SU-DHL-6 (cell line): ENCODE measurements around the gene TALDO1.

Experiments used
- CTCF ChIP-seq: fragments of 200-600 bp; sonication (generic); IDR thresholded peaks from one replicate; pipeline ENCODE4 v1.5.1; 2017; ENCODE audit warnings: antibody characterized with exemption, mild to moderate bottlenecking, low read length, moderate library complexity; ENCODE audit not compliant: insufficient read depth, poor library complexity, severe bottlenecking
- EZH2phosphoT487 ChIP-seq: fragments of 200-600 bp; sonication (generic), shearing (Covaris generic); conservative IDR thresholded peaks from 2 replicates; pipeline ENCODE4 v1.6.1; 2018; ENCODE audit warnings: mild to moderate bottlenecking, antibody characterized with exemption, low read length, moderate library complexity, mixed read lengths

GRCh38 chr11:789943-790342, 42.7 kb downstream of the TALDO1 start, which contains the start of gene CEND1:
- TF ChIP-seq CTCF (no peak), EZH2phosphoT487 (no peak)
